GM13976 (cell line): Measurements from ENCODE around the gene UGT1A3.

Source experiments
- DNase-seq: peaks from one replicate; pipeline ENCODE4 v3.0.0; 2012; ENCODE audit warnings: low spot score
- CTCF ChIP-seq: IDR thresholded peaks from 2 replicates; pipeline ENCODE4 v1.5.1; 2012; ENCODE audit warnings: borderline replicate concordance, mild to moderate bottlenecking; ENCODE audit not compliant: insufficient read depth; ENCODE audit errors: extremely low read depth, missing control alignments, control extremely low read depth
- in situ Hi-C: fragments of 300-500 bp; cut with MboI; formaldehyde crosslinking; loops from one replicate; pipeline ENCODE4 v1.12.0; 2022; ENCODE audit warnings: low sequenced_read_pairs, mixed read lengths, inconsistent platforms; ENCODE audit not compliant: unreplicated experiment

UGT1A3 gene

GRCh38 chr2:233807215-233807865, 78.5 kb downstream of the UGT1A3 start:
- in situ Hi-C loops = no loop called here
- DNase-seq = no peak
- no peak for TF ChIP-seq CTCF

DNA sequence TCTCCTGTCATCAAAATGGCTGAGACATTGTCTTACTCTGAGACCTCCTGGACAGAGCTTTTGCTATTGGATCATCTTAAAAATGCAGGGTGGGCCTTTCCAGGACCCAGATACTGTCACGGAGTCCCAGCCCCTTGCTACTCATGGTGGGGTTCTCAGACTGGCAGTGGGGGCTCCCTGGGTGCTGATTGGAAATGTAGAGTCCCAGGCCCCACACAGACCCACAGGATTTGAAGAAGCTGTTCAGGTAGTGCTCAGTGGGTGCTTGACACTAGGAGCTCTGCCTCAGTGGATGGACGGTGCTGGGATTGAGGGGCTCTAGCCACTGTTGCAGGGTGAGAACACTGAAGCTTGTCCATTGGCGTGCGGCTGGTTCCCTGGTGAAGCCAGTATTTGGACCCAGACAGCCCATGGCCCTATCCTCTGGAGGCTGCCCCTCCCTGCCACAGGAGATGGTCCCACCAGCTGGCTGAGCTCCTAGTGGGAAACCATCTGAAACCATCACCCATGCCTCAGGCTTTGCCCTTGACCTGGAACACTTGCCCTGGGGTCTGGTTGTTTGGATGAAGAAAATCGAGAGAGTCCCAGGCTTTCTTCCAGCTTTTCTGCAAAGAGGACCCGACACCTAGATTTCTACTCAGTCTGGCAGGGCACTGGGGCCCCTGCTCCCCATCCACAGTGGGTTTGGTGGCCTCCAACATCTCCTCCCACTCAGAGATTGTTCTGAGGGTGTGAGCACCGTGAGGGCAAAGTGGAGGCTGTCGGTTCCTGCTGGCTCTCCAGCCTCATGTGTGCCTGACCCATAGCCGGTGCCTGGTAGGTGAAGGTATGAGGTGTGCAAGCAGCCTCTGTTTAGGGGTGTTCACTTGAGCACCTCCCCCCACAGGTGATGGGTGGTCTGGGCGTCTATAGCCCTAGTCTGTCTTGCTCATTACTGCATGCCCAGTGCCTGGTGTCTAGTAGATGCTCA, 79.4 kb downstream of the UGT1A3 start:
- DNase-seq = no peak
- in situ Hi-C loops = no loop called here
- no peak for TF ChIP-seq CTCF

DNA sequence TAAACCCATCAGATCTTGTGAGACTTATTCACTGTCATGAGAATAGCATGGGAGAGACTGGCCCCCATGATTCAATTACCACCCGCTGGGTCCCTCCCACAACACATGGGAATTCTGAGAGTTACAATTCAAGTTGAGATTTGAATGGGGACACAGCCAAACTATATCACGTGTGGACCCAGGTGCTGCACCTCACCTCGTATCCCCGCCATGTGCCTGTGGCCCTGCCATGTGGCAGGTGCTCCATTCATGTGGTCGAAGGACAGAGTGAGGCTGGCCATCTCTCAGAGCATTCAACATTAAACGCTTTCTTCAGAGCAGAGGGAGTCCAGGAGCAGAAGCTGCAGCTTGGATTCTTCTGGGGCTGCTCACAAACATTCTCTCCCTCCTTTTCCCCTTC, 81.5 kb downstream of the UGT1A3 start:
- in situ Hi-C loops = no loop called here
- TF ChIP-seq CTCF = no peak
- DNase-seq = no peak

- DNase-seq = no peak
- in situ Hi-C loops = no loop called here
- no peak for TF ChIP-seq CTCF
Measured at GRCh38 chr2:233811087-233811486, 82.2 kb downstream of the UGT1A3 start.

DNA sequence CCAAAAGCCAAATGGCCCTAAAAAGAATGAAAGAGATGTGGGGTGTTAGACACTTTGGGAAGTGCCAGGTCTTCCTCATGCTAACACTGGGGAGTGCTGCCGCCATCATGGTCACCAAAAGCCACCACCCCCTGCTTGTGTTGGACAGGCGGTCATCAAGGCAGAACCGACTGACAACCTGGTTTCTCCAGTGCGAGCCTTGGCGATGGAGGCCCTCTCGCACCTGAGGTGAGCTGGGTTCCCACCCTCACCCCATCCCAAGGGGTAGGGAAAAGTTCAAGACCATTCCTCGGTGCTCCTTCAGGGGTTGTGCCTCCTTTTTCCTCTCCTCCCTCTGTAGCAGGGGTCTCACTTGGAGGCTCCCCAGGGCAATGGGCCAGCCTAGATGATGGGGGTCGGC, 82.9 kb downstream of the UGT1A3 start:
- no peak for TF ChIP-seq CTCF
- no peak for DNase-seq
- in situ Hi-C loops = no loop called here

GRCh38 chr2:233813236-233814055, 84.6 kb downstream of the UGT1A3 start:
- no peak for TF ChIP-seq CTCF
- in situ Hi-C loops = no loop called here
- no peak for DNase-seq
